GM19395 (cell line): ENCODE results near the gene NFKB2.

Source experiments
- ATAC-seq: cut with Tn5 transposase; IDR thresholded peaks from one replicate; pipeline ENCODE4 v1.9.1; 2021; ENCODE audit warnings: mild to moderate bottlenecking, moderate library complexity; ENCODE audit not compliant: unreplicated experiment

The NFKB2 gene

GRCh38 chr10:102420714-102421506 lies 25.4 kb downstream of the NFKB2 start, which contains the start of gene FBXL15:
Gene FBXL15, plus strand, starts transcription at chr10:102420836. Its CDS starts 294 bp downstream, at chr10:102421130.
- peak; percentile 74 for ATAC-seq

- no peak for ATAC-seq
These were observed 25.9 kb downstream of the NFKB2 start for GRCh38 chr10:102421507-102421756.

- peak; percentile 1 for ATAC-seq
These were observed 26.4 kb downstream of the NFKB2 start for GRCh38 chr10:102421757-102422512.

GRCh38 chr10:102422545-102423129 lies 27.1 kb downstream of the NFKB2 start:
- ATAC-seq = peak; percentile 28

GRCh38 chr10:102423372-102423968 lies 28.0 kb downstream of the NFKB2 start:
- ATAC-seq = no peak

GRCh38 chr10:102424145-102424544 lies 28.6 kb downstream of the NFKB2 start:
- ATAC-seq = no peak

GRCh38 chr10:102424916-102425315 lies 29.4 kb downstream of the NFKB2 start:
- ATAC-seq = no peak

GRCh38 chr10:102425444-102425843 lies 29.9 kb downstream of the NFKB2 start:
- ATAC-seq = no peak

GRCh38 chr10:102426803-102427287 lies 31.3 kb downstream of the NFKB2 start:
- ATAC-seq = no peak

GRCh38 chr10:102429468-102429867 lies 34.0 kb downstream of the NFKB2 start:
- ATAC-seq = no peak

- ATAC-seq = no peak
These were observed 36.1 kb downstream of the NFKB2 start for GRCh38 chr10:102431452-102432124.

- ATAC-seq = peak; percentile 94
These were observed 36.9 kb downstream of the NFKB2 start, which contains the start of gene CUEDC2 for GRCh38 chr10:102432162-102432950. Gene CUEDC2, minus strand, starts transcription at chr10:102432574. Its CDS starts 7,386 bp downstream, at chr10:102425188.

- ATAC-seq = no peak
These were observed 38.1 kb downstream of the NFKB2 start for GRCh38 chr10:102433619-102434046.

- no peak for ATAC-seq
These were observed 39.1 kb downstream of the NFKB2 start for GRCh38 chr10:102434394-102435132.

- no peak for ATAC-seq
These were observed 39.6 kb downstream of the NFKB2 start for GRCh38 chr10:102435133-102435497.

- no peak for ATAC-seq
These were observed 40.2 kb downstream of the NFKB2 start for GRCh38 chr10:102435529-102436233.

- no peak for ATAC-seq
These were observed 40.8 kb downstream of the NFKB2 start for GRCh38 chr10:102436312-102436711.

GRCh38 chr10:102437515-102437914 lies 42.0 kb downstream of the NFKB2 start:
- ATAC-seq = no peak

- ATAC-seq = no peak
These were observed 42.9 kb downstream of the NFKB2 start for GRCh38 chr10:102438374-102438773.
